ENCODE measurements around the gene ZBED2.

GRCh38 chr3:111571907-111572460 lies 23.2 kb downstream of the ZBED2 start:
- TF ChIP-seq TAF1 (IDR thresholded peaks at IDR 0.05; ENCODE audit: low read depth, low read length) = no peak
- no peak for TF ChIP-seq POLR2AphosphoS5 (IDR thresholded peaks at IDR 0.05; ENCODE audit: low read depth, low read length)
- TF ChIP-seq POLR2A (IDR thresholded peaks at IDR 0.05; ENCODE audit: low read depth, low read length) = no peak
- TF ChIP-seq SPI1 (IDR thresholded peaks at IDR 0.05; ENCODE audit: low read depth, low read length) = no peak
- TF ChIP-seq POU2F2 (IDR thresholded peaks at IDR 0.05; ENCODE audit: low read depth, low read length) = no peak

Measured in GM12891 (cell line).